Measurements from ENCODE around the gene MAP3K2. TPM values are rescaled to one million over a fixed set of nuclear protein-coding genes. Genes with fewer than 3 reads are reported as not detected.

The MAP3K2 gene, protein sequence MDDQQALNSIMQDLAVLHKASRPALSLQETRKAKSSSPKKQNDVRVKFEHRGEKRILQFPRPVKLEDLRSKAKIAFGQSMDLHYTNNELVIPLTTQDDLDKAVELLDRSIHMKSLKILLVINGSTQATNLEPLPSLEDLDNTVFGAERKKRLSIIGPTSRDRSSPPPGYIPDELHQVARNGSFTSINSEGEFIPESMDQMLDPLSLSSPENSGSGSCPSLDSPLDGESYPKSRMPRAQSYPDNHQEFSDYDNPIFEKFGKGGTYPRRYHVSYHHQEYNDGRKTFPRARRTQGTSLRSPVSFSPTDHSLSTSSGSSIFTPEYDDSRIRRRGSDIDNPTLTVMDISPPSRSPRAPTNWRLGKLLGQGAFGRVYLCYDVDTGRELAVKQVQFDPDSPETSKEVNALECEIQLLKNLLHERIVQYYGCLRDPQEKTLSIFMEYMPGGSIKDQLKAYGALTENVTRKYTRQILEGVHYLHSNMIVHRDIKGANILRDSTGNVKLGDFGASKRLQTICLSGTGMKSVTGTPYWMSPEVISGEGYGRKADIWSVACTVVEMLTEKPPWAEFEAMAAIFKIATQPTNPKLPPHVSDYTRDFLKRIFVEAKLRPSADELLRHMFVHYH
- 10 to 100 TPM; 45.0 to 51.0 TPM for total RNA-seq
- 10 to 100 TPM; 17.7 to 24.9 TPM for polyA plus RNA-seq (ENCODE audit: insufficient read length in 2 of 2)
- long read RNA-seq, donor 1, partial matches to known transcripts: 0 of 5 reads
- long read RNA-seq, donor 1, other reads (novel, unspliced or antisense): 5 of 5 reads
- long read RNA-seq, donor 2, partial matches to known transcripts: 6 of 6 reads
- long read RNA-seq, donor 2, other reads (novel, unspliced or antisense): 0 of 6 reads
- long read RNA-seq, donor 3: 0 reads
- long read RNA-seq, donor 4: 0 reads

- H3K4me3 ChIP-seq (ENCODE audit: low read depth, low read length): peak within 1 kb of the TSS; percentile 72
- H3K36me3 ChIP-seq (ENCODE audit: control insufficient read depth, insufficient read depth, low read length): peaks cover 2% of the 10 kb centered on the region
- 0% methylated on average over 99 of the region's 100 CpGs for WGBS (ENCODE audit: insufficient coverage)
- H3K27me3 ChIP-seq (ENCODE audit: control insufficient read depth, insufficient read depth, low read length): no peaks in the 10 kb centered on the region
- H3K9me3 ChIP-seq (ENCODE audit: control insufficient read depth, insufficient read depth, low read length): no peaks in the 10 kb centered on the region
- H3K27ac ChIP-seq (ENCODE audit: low read depth, low read length): peak within 1 kb of the TSS; percentile 97
- peaks cover 5% of the 10 kb centered on the region for H3K4me1 ChIP-seq (ENCODE audit: control insufficient read depth, insufficient read depth, low read length)
- DNase-seq (ENCODE audit: low read depth in 4 of 6, low spot score in 6 of 6): peak; percentile 75 to 97 (median 87)
Measured at GRCh38 chr2:127387655-127388422, at the start of gene MAP3K2. MAP3K2 (minus strand) TSS chr2:127387975; CDS start chr2:127343129, 44,846 bp downstream.

- DNase-seq (ENCODE audit: low read depth in 4 of 6, low spot score in 6 of 6): no peak
- H3K9me3 ChIP-seq (ENCODE audit: control insufficient read depth, insufficient read depth, low read length): peaks cover 2% of the 10 kb centered on the region
- WGBS (ENCODE audit: insufficient coverage): 87% methylated on average over 8 of the region's 9 CpGs
Measured at GRCh38 chr2:127437056-127437455, 49.3 kb upstream of the MAP3K2 start.

GRCh38 chr2:127434515-127434914, 46.7 kb upstream of the MAP3K2 start:
- Histone ChIP-seq H3K4me1 (ENCODE audit: control insufficient read depth, insufficient read depth, low read length) (no peaks in the 10 kb centered on the region), H3K27ac (ENCODE audit: low read depth, low read length) (no peak overlapping the region)
- 89% methylated on average over 3 of the region's 6 CpGs for WGBS (ENCODE audit: insufficient coverage)

More at GRCh38 chr2:127437056-127437455, 49.3 kb upstream of the MAP3K2 start:
- Histone ChIP-seq H3K4me3 (ENCODE audit: low read depth, low read length) (no peak overlapping the region), H3K27ac (ENCODE audit: low read depth, low read length) (no peak overlapping the region), H3K4me1 (ENCODE audit: control insufficient read depth, insufficient read depth, low read length) (no peaks in the 10 kb centered on the region), H3K27me3 (ENCODE audit: control insufficient read depth, insufficient read depth, low read length) (no peaks in the 10 kb centered on the region), H3K36me3 (ENCODE audit: control insufficient read depth, insufficient read depth, low read length) (no peaks in the 10 kb centered on the region)

GRCh38 chr2:127431408-127432023, 43.7 kb upstream of the MAP3K2 start:
- no peak overlapping the region for H3K4me3 ChIP-seq (ENCODE audit: low read depth, low read length)
- no peak for DNase-seq (ENCODE audit: low read depth in 4 of 6, low spot score in 6 of 6)
- 74% methylated on average over 12 of the region's 14 CpGs for WGBS (ENCODE audit: insufficient coverage)
- no peaks in the 10 kb centered on the region for H3K4me1 ChIP-seq (ENCODE audit: control insufficient read depth, insufficient read depth, low read length)
- H3K9me3 ChIP-seq (ENCODE audit: control insufficient read depth, insufficient read depth, low read length): no peaks in the 10 kb centered on the region
- H3K36me3 ChIP-seq (ENCODE audit: control insufficient read depth, insufficient read depth, low read length): peaks cover 8% of the 10 kb centered on the region
- no peak overlapping the region for H3K27ac ChIP-seq (ENCODE audit: low read depth, low read length)
- no peaks in the 10 kb centered on the region for H3K27me3 ChIP-seq (ENCODE audit: control insufficient read depth, insufficient read depth, low read length)

More at GRCh38 chr2:127434515-127434914, 46.7 kb upstream of the MAP3K2 start:
- Histone ChIP-seq H3K27me3 (ENCODE audit: control insufficient read depth, insufficient read depth, low read length) (no peaks in the 10 kb centered on the region), H3K36me3 (ENCODE audit: control insufficient read depth, insufficient read depth, low read length) (no peaks in the 10 kb centered on the region), H3K4me3 (ENCODE audit: low read depth, low read length) (no peak overlapping the region), H3K9me3 (ENCODE audit: control insufficient read depth, insufficient read depth, low read length) (no peaks in the 10 kb centered on the region)
- no peak for DNase-seq (ENCODE audit: low read depth in 4 of 6, low spot score in 6 of 6)

- no peak for DNase-seq (ENCODE audit: low read depth in 4 of 6, low spot score in 6 of 6)
- Histone ChIP-seq H3K27ac (ENCODE audit: low read depth, low read length) (no peak overlapping the region), H3K9me3 (ENCODE audit: control insufficient read depth, insufficient read depth, low read length) (no peaks in the 10 kb centered on the region), H3K4me1 (ENCODE audit: control insufficient read depth, insufficient read depth, low read length) (no peaks in the 10 kb centered on the region), H3K27me3 (ENCODE audit: control insufficient read depth, insufficient read depth, low read length) (no peaks in the 10 kb centered on the region), H3K4me3 (ENCODE audit: low read depth, low read length) (no peak overlapping the region), H3K36me3 (ENCODE audit: control insufficient read depth, insufficient read depth, low read length) (peaks cover 10% of the 10 kb centered on the region)
- 96% methylated on average over 7 of the region's 7 CpGs for WGBS (ENCODE audit: insufficient coverage)
Measured at GRCh38 chr2:127429844-127430425, 42.2 kb upstream of the MAP3K2 start.

GRCh38 chr2:127429291-127429690, 41.5 kb upstream of the MAP3K2 start:
- no peak for DNase-seq (ENCODE audit: low read depth in 4 of 6, low spot score in 6 of 6)
- H3K4me3 ChIP-seq (ENCODE audit: low read depth, low read length): no peak overlapping the region
- 92% methylated on average over 2 of the region's 4 CpGs for WGBS (ENCODE audit: insufficient coverage)
- no peaks in the 10 kb centered on the region for H3K9me3 ChIP-seq (ENCODE audit: control insufficient read depth, insufficient read depth, low read length)
- H3K27me3 ChIP-seq (ENCODE audit: control insufficient read depth, insufficient read depth, low read length): no peaks in the 10 kb centered on the region
- no peaks in the 10 kb centered on the region for H3K4me1 ChIP-seq (ENCODE audit: control insufficient read depth, insufficient read depth, low read length)
- H3K27ac ChIP-seq (ENCODE audit: low read depth, low read length): no peak overlapping the region
- H3K36me3 ChIP-seq (ENCODE audit: control insufficient read depth, insufficient read depth, low read length): peaks cover 10% of the 10 kb centered on the region

DNA sequence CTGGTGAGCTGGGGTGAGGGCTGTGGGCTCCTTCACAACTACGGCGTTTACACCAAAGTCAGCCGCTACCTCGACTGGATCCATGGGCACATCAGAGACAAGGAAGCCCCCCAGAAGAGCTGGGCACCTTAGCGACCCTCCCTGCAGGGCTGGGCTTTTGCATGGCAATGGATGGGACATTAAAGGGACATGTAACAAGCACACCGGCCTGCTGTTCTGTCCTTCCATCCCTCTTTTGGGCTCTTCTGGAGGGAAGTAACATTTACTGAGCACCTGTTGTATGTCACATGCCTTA, 41.0 kb upstream of the MAP3K2 start:
- H3K4me1 ChIP-seq (ENCODE audit: control insufficient read depth, insufficient read depth, low read length): no peaks in the 10 kb centered on the region
- no peak overlapping the region for H3K4me3 ChIP-seq (ENCODE audit: low read depth, low read length)
- no peaks in the 10 kb centered on the region for H3K9me3 ChIP-seq (ENCODE audit: control insufficient read depth, insufficient read depth, low read length)
- H3K36me3 ChIP-seq (ENCODE audit: control insufficient read depth, insufficient read depth, low read length): peaks cover 10% of the 10 kb centered on the region
- no peak overlapping the region for H3K27ac ChIP-seq (ENCODE audit: low read depth, low read length)
- no peak for DNase-seq (ENCODE audit: low read depth in 4 of 6, low spot score in 6 of 6)
- WGBS (ENCODE audit: insufficient coverage): 94% methylated on average over 4 of the region's 6 CpGs
- H3K27me3 ChIP-seq (ENCODE audit: control insufficient read depth, insufficient read depth, low read length): peaks cover 3% of the 10 kb centered on the region

DNA sequence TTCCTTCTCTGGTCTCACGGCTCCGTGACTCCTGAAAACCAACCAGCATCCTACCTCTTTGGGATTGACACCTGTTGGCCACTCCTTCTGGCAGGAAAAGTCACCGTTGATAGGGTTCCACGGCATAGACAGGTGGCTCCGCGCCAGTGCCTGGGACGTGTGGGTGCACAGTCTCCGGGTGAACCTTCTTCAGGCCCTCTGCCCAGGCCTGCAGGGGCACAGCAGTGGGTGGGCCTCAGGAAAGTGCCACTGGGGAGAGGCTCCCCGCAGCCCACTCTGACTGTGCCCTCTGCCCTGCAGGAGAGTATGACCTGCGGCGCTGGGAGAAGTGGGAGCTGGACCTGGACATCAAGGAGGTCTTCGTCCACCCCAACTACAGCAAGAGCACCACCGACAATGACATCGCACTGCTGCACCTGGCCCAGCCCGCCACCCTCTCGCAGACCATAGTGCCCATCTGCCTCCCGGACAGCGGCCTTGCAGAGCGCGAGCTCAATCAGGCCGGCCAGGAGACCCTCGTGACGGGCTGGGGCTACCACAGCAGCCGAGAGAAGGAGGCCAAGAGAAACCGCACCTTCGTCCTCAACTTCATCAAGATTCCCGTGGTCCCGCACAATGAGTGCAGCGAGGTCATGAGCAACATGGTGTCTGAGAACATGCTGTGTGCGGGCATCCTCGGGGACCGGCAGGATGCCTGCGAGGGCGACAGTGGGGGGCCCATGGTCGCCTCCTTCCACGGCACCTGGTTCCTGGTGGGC, 40.5 kb upstream of the MAP3K2 start:
- peaks cover 10% of the 10 kb centered on the region for H3K36me3 ChIP-seq (ENCODE audit: control insufficient read depth, insufficient read depth, low read length)
- H3K4me1 ChIP-seq (ENCODE audit: control insufficient read depth, insufficient read depth, low read length): peaks cover 4% of the 10 kb centered on the region
- WGBS (ENCODE audit: insufficient coverage): 94% methylated on average over 36 of the region's 36 CpGs
- H3K9me3 ChIP-seq (ENCODE audit: control insufficient read depth, insufficient read depth, low read length): no peaks in the 10 kb centered on the region
- no peak overlapping the region for H3K4me3 ChIP-seq (ENCODE audit: low read depth, low read length)
- peaks cover 8% of the 10 kb centered on the region for H3K27me3 ChIP-seq (ENCODE audit: control insufficient read depth, insufficient read depth, low read length)
- no peak for DNase-seq (ENCODE audit: low read depth in 4 of 6, low spot score in 6 of 6)
- no peak overlapping the region for H3K27ac ChIP-seq (ENCODE audit: low read depth, low read length)

All from spinal cord (tissue), 10 donors.